ENCODE data around the gene XRCC5.
"Not testable (repeated sequence)": the region's sequence is repeated elsewhere in the genome, so short reads cannot be mapped to it uniquely, and the experiment has no call there.

Gene XRCC5

DNA sequence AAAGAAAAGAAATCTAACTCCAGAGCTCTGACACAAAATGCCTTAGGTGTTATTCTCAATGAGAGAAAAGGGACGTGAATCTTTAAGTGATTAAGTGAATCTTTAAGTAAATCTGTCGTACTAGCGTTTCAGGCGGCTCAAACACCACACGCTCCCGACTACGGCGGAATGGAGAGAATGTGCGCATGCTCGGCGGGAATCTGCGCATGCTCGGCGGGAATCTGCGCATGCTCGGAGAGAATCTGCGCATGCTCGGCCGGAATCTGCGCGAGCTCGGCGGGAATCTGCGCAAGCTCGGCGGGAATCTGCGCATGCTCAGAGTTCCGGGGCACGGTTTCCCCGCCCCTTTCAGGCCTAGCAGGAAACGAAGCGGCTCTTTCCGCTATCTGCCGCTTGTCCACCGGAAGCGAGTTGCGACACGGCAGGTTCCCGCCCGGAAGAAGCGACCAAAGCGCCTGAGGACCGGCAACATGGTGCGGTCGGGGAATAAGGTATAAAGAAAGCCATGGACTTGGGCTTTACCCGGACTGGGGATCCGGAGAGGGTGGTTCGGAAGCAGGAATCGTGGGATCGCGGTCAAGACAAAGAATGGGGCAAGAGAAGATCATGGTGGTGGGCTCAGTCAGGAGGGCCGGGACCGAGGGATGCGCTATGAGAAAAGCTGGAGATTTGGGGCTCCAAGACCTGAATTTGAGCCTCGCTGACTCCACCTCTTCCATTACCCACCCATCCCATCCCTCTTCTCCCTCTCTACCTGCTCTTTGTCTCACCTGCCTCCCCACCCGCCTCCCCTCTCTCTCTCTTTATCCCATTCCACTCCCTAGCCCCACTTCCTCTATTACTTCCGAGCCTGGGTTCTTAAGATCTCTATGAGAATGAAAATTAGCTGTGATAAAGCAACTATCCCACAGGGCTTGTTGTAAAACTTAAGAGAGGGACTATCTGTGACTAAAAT, at the start of gene XRCC5:
Gene XRCC5, plus strand, starts transcription at position 382 of the 955 bp plus-strand sequence. Its CDS starts 89 bp downstream, at position 471.
- DNase-seq = peak; percentile 97

DNA sequence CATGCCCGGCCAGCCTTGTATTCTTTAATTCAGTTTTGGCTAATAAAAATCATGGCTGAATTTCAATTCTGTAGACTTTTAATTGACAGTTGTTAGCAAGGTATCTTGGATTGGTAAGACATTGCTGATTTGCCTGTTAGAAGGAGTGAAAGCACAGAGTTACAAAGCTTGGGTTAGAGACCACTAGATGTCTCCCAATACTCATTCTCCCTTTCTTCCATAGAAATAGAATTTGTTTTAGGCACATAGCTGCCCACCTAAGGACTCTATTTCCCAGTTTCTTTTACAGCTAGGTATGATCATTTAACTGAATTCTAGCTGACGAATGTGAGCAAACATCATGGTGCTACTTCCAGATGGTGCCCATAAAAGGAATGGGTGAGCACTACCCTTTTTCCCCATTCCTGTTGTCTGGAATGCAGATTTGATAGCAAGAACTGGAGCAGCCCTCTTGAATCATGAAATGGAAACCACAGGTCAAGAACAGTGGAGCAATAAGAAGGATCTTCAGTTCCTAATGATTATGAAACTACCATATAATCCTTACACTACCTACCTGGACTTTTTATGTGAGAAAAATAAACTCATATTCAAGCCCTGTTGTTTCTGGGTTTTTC, 45.0 kb upstream of the XRCC5 start:
- no peak for DNase-seq

DNA sequence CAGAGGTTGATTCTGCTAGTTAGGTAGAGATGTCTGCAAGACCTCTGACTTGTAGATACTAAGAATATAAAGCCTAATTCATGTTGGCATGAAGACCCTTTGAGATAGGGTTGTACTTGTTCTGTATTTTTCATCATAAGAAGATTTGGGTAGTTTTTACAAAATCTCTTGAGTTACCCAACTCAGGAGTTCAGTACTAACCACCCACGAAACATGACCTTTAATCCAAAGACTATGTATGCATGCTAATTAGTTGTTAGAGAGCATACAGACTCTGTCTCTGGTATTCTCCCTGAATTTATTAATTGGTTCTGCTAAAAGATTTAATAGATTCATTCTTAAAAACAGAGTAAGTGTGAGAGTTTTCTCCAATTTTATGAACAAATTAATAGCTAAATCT, 44.5 kb upstream of the XRCC5 start:
- DNase-seq = no peak

DNA sequence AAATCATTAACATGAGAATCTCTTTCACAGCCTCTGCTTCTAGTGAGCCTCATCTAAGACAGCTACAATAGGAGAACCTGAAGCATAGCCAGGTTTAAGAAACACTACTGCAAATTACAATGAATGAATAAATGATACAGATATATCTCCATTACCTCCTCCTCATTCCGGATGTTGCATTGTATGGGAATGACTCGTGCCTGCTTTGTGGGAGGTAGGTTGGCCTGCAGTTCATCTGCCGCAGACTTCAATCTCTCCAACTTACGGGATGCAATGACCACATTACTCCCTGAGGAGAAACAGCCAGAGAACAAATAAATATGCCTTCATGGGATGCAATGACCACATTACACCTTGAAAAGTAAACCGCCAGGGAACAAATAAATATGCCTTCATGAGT, 42.9 kb upstream of the XRCC5 start:
- no peak for DNase-seq

GRCh38 chr2:216069028-216069427, 40.1 kb upstream of the XRCC5 start:
- no peak for DNase-seq

DNA sequence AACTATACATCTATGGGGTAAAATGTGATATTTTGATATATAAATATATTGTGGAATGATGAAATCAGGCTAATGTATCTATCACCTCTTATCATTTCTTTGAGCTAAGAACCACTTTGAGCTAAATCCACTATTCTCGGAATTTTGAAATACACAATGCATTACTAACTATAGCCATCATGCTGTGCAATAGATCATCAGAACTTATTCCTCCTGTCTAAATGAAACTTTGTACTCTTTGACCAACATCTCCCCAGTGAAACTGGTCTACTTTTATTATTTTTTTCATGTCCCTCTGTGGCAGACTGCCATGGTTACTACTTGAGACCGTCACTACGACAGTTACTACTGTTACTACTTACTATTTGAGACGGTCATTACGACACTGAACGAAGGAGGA, 39.0 kb upstream of the XRCC5 start:
- DNase-seq = no peak

- no peak for DNase-seq
These were observed 37.9 kb upstream of the XRCC5 start for GRCh38 chr2:216071111-216071851.

GRCh38 chr2:216072473-216072872, 36.7 kb upstream of the XRCC5 start:
- DNase-seq = no peak

- DNase-seq = no peak
These were observed 35.4 kb upstream of the XRCC5 start for GRCh38 chr2:216073773-216074172.

GRCh38 chr2:216074380-216074779, 34.8 kb upstream of the XRCC5 start:
- DNase-seq = no peak

GRCh38 chr2:216074794-216075193, 34.4 kb upstream of the XRCC5 start:
- no peak for DNase-seq

GRCh38 chr2:216075510-216076485, 33.4 kb upstream of the XRCC5 start:
- no peak for DNase-seq

DNA sequence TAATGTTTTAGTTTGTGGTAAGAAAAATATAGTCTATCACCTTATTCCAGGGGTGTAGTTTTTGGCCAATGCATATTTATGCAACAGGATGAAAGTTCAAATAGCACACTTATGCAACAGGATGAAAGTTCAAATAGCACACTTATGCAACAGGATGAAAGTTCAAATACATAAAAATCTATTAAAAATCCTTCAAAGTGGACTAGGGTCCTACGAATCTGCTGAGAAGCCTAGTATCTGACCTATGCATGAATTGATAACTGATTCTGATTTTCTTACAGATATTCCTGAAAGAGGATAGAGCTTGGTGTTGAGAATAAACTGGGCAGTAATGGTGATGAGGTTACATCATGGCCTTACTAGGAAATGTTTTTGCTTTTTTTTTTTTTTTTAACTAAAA, 30.4 kb upstream of the XRCC5 start:
- no peak for DNase-seq

- not testable (repeated sequence) for DNase-seq
These were observed 29.1 kb upstream of the XRCC5 start for GRCh38 chr2:216080048-216080447.

DNA sequence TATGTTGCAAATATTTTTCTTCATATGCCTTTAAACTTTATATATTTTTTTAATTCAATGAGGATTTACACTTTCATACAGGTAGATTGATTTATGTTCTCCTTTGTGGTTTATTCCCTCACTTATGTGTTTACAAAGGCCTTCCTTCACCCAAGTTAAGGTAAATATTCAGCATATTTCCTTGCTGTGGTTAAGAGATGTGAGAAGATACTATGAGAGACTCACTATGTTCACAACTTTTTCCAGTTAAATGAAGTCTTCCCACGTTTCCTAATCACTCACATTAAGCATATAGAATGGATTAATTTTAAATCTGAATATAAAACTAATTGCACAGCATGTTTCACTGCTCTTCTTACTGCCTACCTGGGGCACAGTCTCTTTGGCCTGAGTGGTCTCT, 28.1 kb upstream of the XRCC5 start:
- no peak for DNase-seq

- DNase-seq = peak; percentile 80
These were observed 27.5 kb upstream of the XRCC5 start, which contains the start of the genes PECR and TMEM169 for GRCh38 chr2:216081487-216082116. TSS of gene PECR (minus strand) at chr2:216081809. CDS start at chr2:216081741, 68 bp downstream. TSS of gene TMEM169 (plus strand) at chr2:216081919. CDS start at chr2:216095964, 14,045 bp downstream.

- DNase-seq = peak; percentile 47
These were observed 26.9 kb upstream of the XRCC5 start for GRCh38 chr2:216082117-216082711.

GRCh38 chr2:216082805-216083204, 26.3 kb upstream of the XRCC5 start:
- DNase-seq = peak; percentile 72

DNA sequence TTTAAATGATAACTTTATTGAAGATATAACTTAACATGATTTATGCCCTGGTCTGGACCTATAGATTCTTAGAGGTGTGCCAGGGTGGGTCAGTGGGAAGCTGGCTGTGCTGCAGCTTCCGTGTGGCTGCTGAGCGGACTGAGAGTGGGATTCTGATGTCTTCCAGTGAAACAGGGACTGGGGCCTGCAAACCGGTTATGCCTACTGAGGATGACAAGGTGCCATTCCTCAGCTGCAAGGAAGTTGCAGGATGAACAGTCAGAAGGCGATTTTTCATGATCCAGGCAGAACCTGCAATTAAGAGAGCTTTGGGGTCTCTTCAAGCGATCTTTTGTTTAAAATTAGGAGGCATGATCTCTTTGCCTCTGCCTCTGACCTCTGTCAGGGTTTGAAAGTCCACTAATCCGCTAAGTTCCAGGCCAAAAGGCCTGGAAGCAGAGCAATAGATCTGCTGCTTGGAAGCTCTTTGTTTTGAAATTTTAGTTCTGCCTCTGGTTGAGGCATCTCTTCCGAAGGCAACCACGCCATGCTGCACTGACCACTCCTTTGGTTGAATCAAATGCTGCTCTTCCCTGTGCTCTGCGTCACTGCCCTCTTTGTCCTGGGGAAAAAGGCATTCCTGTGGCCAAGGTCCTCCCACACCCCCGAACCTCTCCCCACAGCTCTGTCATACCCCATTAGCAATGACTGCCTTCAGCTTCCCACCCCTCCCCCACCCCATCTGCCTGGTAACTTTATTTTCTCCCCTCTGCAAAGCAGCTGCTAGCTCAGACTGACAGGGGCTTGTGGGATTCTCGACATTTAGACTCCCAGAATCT, 25.5 kb upstream of the XRCC5 start:
- DNase-seq = peak; percentile 74

GRCh38 chr2:216084547-216084946, 24.6 kb upstream of the XRCC5 start:
- DNase-seq = peak; percentile 74

Data from NCI-H510A treated with DMSO at 0.1 percent for 48 hours (cell line).